ENCODE data around the gene LDHD.
"Not testable (repeated sequence)": the region's sequence is repeated elsewhere in the genome, so short reads cannot be mapped to it uniquely, and the experiment has no call there.

The LDHD gene

GRCh38 chr16:75093598-75094540 is 22.7 kb downstream of the LDHD start:
- peaks cover 78% of the 10 kb centered on the region for H3K4me1 ChIP-seq (ENCODE audit: insufficient read depth, low read length)
- no peaks in the 10 kb centered on the region for H3K9me3 ChIP-seq (ENCODE audit: insufficient read depth, low read length, severe bottlenecking)
- H3K9ac ChIP-seq (ENCODE audit: low read depth, low read length) = no peak overlapping the region
- no peak overlapping the region for H3K4me3 ChIP-seq (ENCODE audit: low read depth in 1 of 2, low read length in 2 of 2)
- H3K79me2 ChIP-seq (ENCODE audit: insufficient read depth, low read length) = peaks cover 98% of the 10 kb centered on the region
- peaks cover 61% of the 10 kb centered on the region for H3K36me3 ChIP-seq (ENCODE audit: insufficient read depth, low read length)
- TF ChIP-seq EZH2 (IDR thresholded peaks at IDR 0.05; ENCODE audit: borderline replicate concordance, low read depth, low read length, severe bottlenecking) (no peak), CTCF (IDR thresholded peaks at IDR 0.05; ENCODE audit: borderline replicate concordance, extremely low read depth, low read length, poor library complexity, severe bottlenecking) (no peak)
- ATAC-seq (ENCODE audit: insufficient read depth, low read depth) (no peak), DNase-seq (no peak)
- H4K20me1 ChIP-seq (ENCODE audit: insufficient read depth, low read length) = peaks cover 54% of the 10 kb centered on the region
- H2AFZ ChIP-seq (ENCODE audit: low read depth, low read length) = no peak overlapping the region
- H3K27me3 ChIP-seq (ENCODE audit: insufficient read depth, low read length, poor library complexity) = no peaks in the 10 kb centered on the region
- no peak overlapping the region for H3K4me2 ChIP-seq (ENCODE audit: insufficient read depth, low read length)
- peak overlapping the region; percentile 96 for H3K27ac ChIP-seq (ENCODE audit: low read length)

DNA sequence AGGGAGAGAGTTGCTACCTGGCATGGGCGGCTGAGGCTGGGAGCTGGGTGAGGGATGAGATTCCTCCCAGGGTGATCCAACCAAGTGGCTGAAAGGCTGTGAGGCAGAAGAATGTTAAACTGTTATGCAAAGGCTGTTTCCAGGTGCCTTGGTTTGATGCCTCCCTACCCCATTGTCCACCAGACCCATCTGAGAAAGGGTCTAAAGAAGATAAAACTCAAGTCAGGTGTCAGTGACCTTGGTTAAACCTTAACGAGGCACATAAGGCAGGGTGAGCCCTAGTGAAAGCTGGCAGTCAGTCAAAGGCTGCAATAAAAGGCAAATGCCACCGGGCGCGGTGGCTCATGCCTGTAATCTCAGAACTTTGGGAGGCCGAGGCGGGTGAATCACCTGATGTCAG is 23.8 kb downstream of the LDHD start:
- peaks cover 57% of the 10 kb centered on the region for H4K20me1 ChIP-seq (ENCODE audit: insufficient read depth, low read length)
- no peak overlapping the region for H2AFZ ChIP-seq (ENCODE audit: low read depth, low read length)
- no peak overlapping the region for H3K4me3 ChIP-seq (ENCODE audit: low read depth in 1 of 2, low read length in 2 of 2)
- TF ChIP-seq EZH2 (IDR thresholded peaks at IDR 0.05; ENCODE audit: borderline replicate concordance, low read depth, low read length, severe bottlenecking) (no peak), CTCF (IDR thresholded peaks at IDR 0.05; ENCODE audit: borderline replicate concordance, extremely low read depth, low read length, poor library complexity, severe bottlenecking) (no peak)
- no peak overlapping the region for H3K4me2 ChIP-seq (ENCODE audit: insufficient read depth, low read length)
- DNase-seq (no peak), ATAC-seq (ENCODE audit: insufficient read depth, low read depth) (no peak)
- H3K79me2 ChIP-seq (ENCODE audit: insufficient read depth, low read length) = peaks cover 100% of the 10 kb centered on the region
- H3K9me3 ChIP-seq (ENCODE audit: insufficient read depth, low read length, severe bottlenecking) = no peaks in the 10 kb centered on the region
- H3K27ac ChIP-seq (ENCODE audit: low read length) = peak overlapping the region; percentile 61
- H3K4me1 ChIP-seq (ENCODE audit: insufficient read depth, low read length) = peaks cover 78% of the 10 kb centered on the region
- no peaks in the 10 kb centered on the region for H3K27me3 ChIP-seq (ENCODE audit: insufficient read depth, low read length, poor library complexity)
- peaks cover 67% of the 10 kb centered on the region for H3K36me3 ChIP-seq (ENCODE audit: insufficient read depth, low read length)
- no peak overlapping the region for H3K9ac ChIP-seq (ENCODE audit: low read depth, low read length)

GRCh38 chr16:75091619-75092018 is 25.0 kb downstream of the LDHD start:
- not testable (repeated sequence) for H3K9me3 ChIP-seq (ENCODE audit: insufficient read depth, low read length, severe bottlenecking); ATAC-seq (ENCODE audit: insufficient read depth, low read depth); H3K27ac ChIP-seq (ENCODE audit: low read length); H3K4me3 ChIP-seq (ENCODE audit: low read depth in 1 of 2, low read length in 2 of 2); H2AFZ ChIP-seq (ENCODE audit: low read depth, low read length); H3K4me2 ChIP-seq (ENCODE audit: insufficient read depth, low read length); DNase-seq; H3K27me3 ChIP-seq (ENCODE audit: insufficient read depth, low read length, poor library complexity); H3K9ac ChIP-seq (ENCODE audit: low read depth, low read length)
- Histone ChIP-seq H3K79me2 (ENCODE audit: insufficient read depth, low read length) (peaks cover 100% of the 10 kb centered on the region), H4K20me1 (ENCODE audit: insufficient read depth, low read length) (peaks cover 57% of the 10 kb centered on the region), H3K4me1 (ENCODE audit: insufficient read depth, low read length) (peaks cover 78% of the 10 kb centered on the region), H3K36me3 (ENCODE audit: insufficient read depth, low read length) (peaks cover 61% of the 10 kb centered on the region)

DNA sequence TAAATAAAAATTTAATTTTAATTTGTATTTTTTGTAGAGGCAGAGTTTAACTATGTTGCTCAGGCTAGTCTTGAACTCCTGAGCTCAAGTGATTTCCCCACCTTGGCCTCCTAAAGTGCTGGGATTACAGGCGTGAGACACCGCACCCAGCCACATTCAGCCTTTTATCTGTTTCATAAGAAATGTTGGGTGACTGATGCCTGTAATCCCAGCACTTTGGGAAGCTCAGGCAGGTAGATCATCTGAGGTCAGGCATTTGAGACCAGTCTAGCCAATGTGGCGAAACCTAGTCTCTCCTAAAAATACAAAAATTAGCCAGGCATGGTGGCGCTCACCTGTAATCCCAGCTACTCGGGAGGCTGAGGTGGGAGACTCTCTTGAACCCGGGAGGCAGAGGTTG is 25.7 kb downstream of the LDHD start:
- Histone ChIP-seq H3K79me2 (ENCODE audit: insufficient read depth, low read length) (peaks cover 100% of the 10 kb centered on the region), H3K4me1 (ENCODE audit: insufficient read depth, low read length) (peaks cover 78% of the 10 kb centered on the region), H3K27ac (ENCODE audit: low read length) (peak overlapping the region; percentile 67; the same call in 1 of the 2 replicates), H3K36me3 (ENCODE audit: insufficient read depth, low read length) (peaks cover 62% of the 10 kb centered on the region), H4K20me1 (ENCODE audit: insufficient read depth, low read length) (peaks cover 57% of the 10 kb centered on the region)
- not testable (repeated sequence) for H3K27me3 ChIP-seq (ENCODE audit: insufficient read depth, low read length, poor library complexity); H3K9me3 ChIP-seq (ENCODE audit: insufficient read depth, low read length, severe bottlenecking); H3K9ac ChIP-seq (ENCODE audit: low read depth, low read length); H3K4me2 ChIP-seq (ENCODE audit: insufficient read depth, low read length); H2AFZ ChIP-seq (ENCODE audit: low read depth, low read length); DNase-seq; H3K4me3 ChIP-seq (ENCODE audit: low read depth in 1 of 2, low read length in 2 of 2); ATAC-seq (ENCODE audit: insufficient read depth, low read depth)
